ENCODE data around the gene PEX12.

GRCh38 chr17:35569405-35569804 is 9.0 kb downstream of the PEX12 start:
- no peak for TF ChIP-seq POLR2A (IDR thresholded peaks at IDR 0.05)
- no peak for TF ChIP-seq CTCF (IDR thresholded peaks at IDR 0.05)
